Esophagus (tissue), 2 donors: ENCODE measurements around the gene SYNE3. TPM values are rescaled to one million over a fixed set of nuclear protein-coding genes. Genes with fewer than 3 reads are reported as not detected.

Experiments
- H3K27ac ChIP-seq, 2 donors: one replicate each; pipeline ENCODE4 v1.5.1; 2013; ENCODE audit warnings: low read depth in 2 of 2, mild to moderate bottlenecking in 2 of 2, inconsistent platforms in 1 of 2, low read length in 1 of 2, moderate library complexity in 1 of 2
- H3K27me3 ChIP-seq, 2 donors: one replicate each; pipeline ENCODE4 v1.6.1; 2013; ENCODE audit warnings: low read length in 2 of 2, control low read depth in 1 of 2, mild to moderate bottlenecking in 1 of 2; ENCODE audit not compliant: insufficient read depth in 2 of 2, control insufficient read depth in 1 of 2
- H3K36me3 ChIP-seq, 2 donors: one replicate each; pipeline ENCODE4 v1.6.1; 2013; ENCODE audit warnings: low read length in 1 of 2; ENCODE audit not compliant: control insufficient read depth in 2 of 2, insufficient read depth in 2 of 2
- H3K4me1 ChIP-seq, 2 donors: one replicate each; pipeline ENCODE4 v1.6.1; 2013; ENCODE audit warnings: low read length in 1 of 2; ENCODE audit not compliant: control insufficient read depth in 2 of 2, insufficient read depth in 2 of 2
- H3K4me3 ChIP-seq, 2 donors: one replicate each; pipeline ENCODE4 v1.5.1; 2013; ENCODE audit warnings: low read length in 2 of 2, mild to moderate bottlenecking in 2 of 2, low read depth in 1 of 2, moderate library complexity in 1 of 2
- H3K9me3 ChIP-seq, 2 donors: one replicate each; pipeline ENCODE4 v1.6.1; 2013; ENCODE audit warnings: mild to moderate bottlenecking in 2 of 2, low read depth in 1 of 2, low read length in 1 of 2, moderate library complexity in 1 of 2; ENCODE audit not compliant: control insufficient read depth in 2 of 2, insufficient read depth in 1 of 2
- WGBS, 2 donors: extraction: QIAGEN DNeasy Blood & Tissue Kit; methylation state at CpG; one replicate each; pipeline ENCODE4 v1.1.7; 2013; 5-methylcytosine and 5-hydroxymethylcytosine counted together
- polyA plus RNA-seq, 2 donors: library from polyadenylated mRNA; stranded (reverse); fragments of 200-250 nt; gene quantifications; one replicate each; pipeline ENCODE4 v1.2.3, GENCODE V29; 2013
- donor health status: healthy with polysubstance abuse.
- donor health status: Bipolar disorder and iron deficiency.

SYNE3 gene
- polyA plus RNA-seq, 2 donors, result 0.48 to 0.73 TPM

DNA sequence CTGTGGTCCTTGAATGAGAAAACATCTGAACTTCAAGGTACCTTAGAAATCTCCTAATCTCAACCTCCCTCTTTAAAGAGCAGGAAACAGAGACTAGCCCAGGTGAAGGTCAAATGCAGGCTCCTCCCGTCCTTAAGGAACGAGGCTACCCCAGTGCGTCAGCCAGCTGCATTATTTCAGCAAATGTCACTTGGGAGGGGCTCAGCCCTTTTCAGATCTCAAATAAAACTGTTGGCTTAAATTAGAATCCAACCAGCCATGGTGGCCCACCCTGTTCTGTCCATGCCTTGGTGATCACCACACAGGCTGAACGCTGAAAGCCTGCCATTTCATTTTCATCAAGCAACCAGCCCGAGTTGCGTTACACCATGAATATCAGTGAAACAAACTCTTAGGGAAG is 7.0 kb downstream of the SYNE3 start:
- Histone ChIP-seq H3K4me1 (peaks cover 4 to 17% of the 10 kb centered on the region in 2 donors), H3K27ac (no peak overlapping the region)
- 84 to 86% methylated on average over 6 of the region's 6 CpGs for WGBS, 2 donors

DNA sequence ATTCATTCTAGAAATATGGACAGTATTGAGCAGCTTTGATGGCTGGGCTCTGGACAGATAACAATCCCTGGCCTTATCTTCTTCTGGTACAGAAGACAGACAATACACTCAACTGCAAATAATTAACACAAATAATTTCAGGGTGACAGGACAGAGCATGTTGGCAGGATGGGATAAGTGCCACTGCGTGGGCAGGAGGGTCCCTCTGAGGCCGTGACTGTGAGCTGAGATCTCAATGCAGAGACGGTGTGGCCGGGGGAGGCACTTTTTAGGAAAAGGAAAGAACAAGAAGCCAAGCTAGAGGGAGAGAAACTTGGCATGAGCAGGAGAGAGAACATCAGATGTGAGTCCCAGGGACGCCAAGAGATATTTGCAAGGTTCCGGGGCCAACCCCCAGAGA is 8.1 kb downstream of the SYNE3 start:
- Histone ChIP-seq H3K27ac (no peak overlapping the region), H3K4me1 (peaks cover 4 to 14% of the 10 kb centered on the region in 2 donors), H3K27me3 (no peaks in the 10 kb centered on the region), H3K4me3 (no peak overlapping the region), H3K36me3 (peaks cover 0 to 2% of the 10 kb centered on the region in 2 donors), H3K9me3 (no peaks in the 10 kb centered on the region)
- WGBS, 2 donors, result 82 to 92% methylated on average over 6 of the region's 6 CpGs

More for the DNA sequence above, 7.0 kb downstream of the SYNE3 start:
- Histone ChIP-seq H3K36me3 (peaks cover 0 to 2% of the 10 kb centered on the region in 2 donors), H3K4me3 (no peak overlapping the region), H3K9me3 (no peaks in the 10 kb centered on the region), H3K27me3 (no peaks in the 10 kb centered on the region)

DNA sequence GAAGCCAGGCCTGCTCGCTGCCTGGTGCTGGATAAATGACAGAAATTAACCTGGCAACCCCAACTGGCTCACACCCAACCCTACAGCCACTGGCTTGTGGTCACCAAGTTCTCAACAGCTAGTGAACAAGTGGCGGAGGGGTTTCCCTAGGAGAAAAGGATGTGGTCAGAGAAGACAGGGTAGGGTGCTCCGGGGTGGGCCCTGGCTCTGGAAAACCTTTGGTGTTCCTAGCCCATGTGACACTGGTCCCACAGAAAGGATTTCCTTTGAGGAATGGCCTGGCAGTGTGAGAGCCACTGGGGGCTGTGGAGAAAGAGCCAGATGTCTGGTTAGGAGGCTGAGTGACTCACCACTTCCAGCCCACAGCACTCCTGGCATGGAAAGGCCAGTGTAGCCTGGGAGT is 8.7 kb downstream of the SYNE3 start:
- Histone ChIP-seq H3K4me1 (peaks cover 4 to 14% of the 10 kb centered on the region in 2 donors), H3K27ac (peak overlapping the region in 1 of 2 donors; percentile 46), H3K4me3 (no peak overlapping the region), H3K36me3 (peaks cover 0 to 2% of the 10 kb centered on the region in 2 donors), H3K9me3 (no peaks in the 10 kb centered on the region), H3K27me3 (no peaks in the 10 kb centered on the region)
- 45 to 53% methylated on average over 3 of the region's 3 CpGs for WGBS, 2 donors

DNA sequence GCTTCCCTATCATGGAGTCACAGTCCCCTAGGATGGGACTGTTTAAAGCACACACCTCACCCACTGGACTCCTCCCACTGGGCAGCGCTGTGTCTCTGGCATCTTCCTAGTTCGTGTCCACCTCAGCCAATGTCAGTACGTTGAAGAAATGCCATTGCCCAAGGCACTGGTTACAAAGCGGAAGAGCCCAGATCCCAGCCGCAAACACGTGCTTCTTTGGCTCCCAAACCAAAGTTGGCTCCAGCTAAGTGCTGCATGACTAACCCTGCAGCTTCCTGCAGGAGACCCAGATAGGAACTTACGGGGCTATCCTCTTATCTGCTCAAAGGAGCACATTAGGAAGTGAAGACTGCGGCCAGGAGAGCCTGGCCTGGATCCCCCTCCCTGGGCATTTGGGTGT is 9.3 kb downstream of the SYNE3 start:
- 29 to 45% methylated on average over 8 of the region's 8 CpGs for WGBS, 2 donors
- H3K4me1 ChIP-seq, result peaks cover 4 to 14% of the 10 kb centered on the region in 2 donors

DNA sequence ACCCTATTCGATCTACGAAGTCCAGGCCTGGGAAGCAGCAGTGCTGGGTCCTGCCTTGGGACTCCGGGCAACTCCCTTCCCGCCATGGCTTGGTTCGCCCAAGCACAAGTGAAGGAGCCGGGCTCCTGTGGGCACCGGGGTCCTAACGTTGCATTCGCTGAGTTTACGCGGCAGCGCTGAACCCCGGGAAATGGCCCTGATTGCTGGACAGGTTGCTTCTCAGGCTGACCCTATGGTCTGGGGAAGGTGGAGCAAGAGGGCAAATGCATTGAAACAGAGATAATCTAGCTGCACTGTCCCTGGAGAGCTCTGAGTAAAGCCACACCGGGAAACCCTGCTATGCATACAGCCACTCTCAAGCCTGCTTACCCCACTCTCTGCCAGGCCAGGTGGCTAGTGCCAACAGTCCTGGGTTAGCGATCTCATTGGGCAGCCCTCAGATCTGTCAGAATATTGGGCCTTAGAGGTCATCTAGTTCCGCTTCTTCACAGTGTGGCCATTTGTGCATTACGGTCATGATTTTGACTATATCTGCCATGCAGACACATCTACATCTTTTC is 11.3 kb downstream of the SYNE3 start:
- Histone ChIP-seq H3K27me3 (no peaks in the 10 kb centered on the region), H3K9me3 (no peaks in the 10 kb centered on the region), H3K27ac (no peak overlapping the region), H3K4me1 (peaks cover 4 to 14% of the 10 kb centered on the region in 2 donors), H3K4me3 (no peak overlapping the region), H3K36me3 (peaks cover under 1 to 3% of the 10 kb centered on the region in 2 donors)
- WGBS, 2 donors, result 89 to 91% methylated on average over 17 of the region's 17 CpGs

More for the DNA sequence above, 9.3 kb downstream of the SYNE3 start:
- Histone ChIP-seq H3K27ac (peak overlapping the region in 1 of 2 donors; percentile 61), H3K36me3 (peaks cover 0 to 2% of the 10 kb centered on the region in 2 donors), H3K4me3 (no peak overlapping the region), H3K9me3 (no peaks in the 10 kb centered on the region), H3K27me3 (no peaks in the 10 kb centered on the region)

DNA sequence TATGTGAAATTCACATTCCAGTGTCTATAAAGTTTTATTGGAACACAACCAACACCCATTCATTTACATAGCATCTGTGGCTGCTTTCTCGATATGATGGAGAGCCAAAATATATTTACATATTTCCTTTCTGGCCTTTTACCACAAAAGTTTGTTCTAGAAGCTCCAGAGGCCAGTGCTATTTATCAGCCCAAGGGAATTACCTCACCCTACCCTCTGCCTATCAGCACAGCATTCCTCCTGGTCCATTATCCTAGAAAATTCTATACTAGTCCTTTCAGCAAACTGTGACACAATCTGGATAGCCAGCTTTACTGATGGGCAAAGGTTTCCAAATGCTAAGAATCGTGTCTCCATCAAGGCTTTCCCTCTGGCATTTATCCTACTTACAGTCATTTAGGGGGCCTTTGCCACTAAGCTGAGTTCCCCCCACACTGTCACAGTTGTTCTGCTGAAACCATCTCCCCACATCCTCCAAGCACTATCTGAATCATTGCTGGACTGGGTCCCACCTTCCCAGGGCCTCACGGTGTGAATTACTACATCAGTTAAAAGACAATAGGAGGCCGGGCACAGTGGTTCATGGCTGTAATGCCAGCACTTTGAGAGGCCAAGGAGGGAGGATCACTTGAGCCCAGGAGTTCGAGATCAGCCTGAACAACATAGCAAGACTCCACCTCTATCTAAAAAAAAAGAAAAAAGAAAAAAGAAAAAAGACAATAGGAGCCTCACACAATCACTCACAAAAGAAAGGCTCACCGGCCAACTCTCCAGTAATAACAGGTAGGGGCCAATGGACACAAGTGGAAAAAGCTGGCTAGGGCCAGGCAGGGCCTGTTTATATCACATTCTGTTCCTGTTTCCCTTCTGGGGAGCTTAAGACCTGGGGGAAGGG is 12.1 kb downstream of the SYNE3 start:
- Histone ChIP-seq H3K9me3 (no peaks in the 10 kb centered on the region), H3K4me1 (peaks cover 4 to 14% of the 10 kb centered on the region in 2 donors), H3K4me3 (no peak overlapping the region), H3K27ac (no peak overlapping the region), H3K27me3 (no peaks in the 10 kb centered on the region), H3K36me3 (peaks cover 0 to 3% of the 10 kb centered on the region in 2 donors)
- WGBS, 2 donors, result 65 to 70% methylated on average over 6 of the region's 6 CpGs

DNA sequence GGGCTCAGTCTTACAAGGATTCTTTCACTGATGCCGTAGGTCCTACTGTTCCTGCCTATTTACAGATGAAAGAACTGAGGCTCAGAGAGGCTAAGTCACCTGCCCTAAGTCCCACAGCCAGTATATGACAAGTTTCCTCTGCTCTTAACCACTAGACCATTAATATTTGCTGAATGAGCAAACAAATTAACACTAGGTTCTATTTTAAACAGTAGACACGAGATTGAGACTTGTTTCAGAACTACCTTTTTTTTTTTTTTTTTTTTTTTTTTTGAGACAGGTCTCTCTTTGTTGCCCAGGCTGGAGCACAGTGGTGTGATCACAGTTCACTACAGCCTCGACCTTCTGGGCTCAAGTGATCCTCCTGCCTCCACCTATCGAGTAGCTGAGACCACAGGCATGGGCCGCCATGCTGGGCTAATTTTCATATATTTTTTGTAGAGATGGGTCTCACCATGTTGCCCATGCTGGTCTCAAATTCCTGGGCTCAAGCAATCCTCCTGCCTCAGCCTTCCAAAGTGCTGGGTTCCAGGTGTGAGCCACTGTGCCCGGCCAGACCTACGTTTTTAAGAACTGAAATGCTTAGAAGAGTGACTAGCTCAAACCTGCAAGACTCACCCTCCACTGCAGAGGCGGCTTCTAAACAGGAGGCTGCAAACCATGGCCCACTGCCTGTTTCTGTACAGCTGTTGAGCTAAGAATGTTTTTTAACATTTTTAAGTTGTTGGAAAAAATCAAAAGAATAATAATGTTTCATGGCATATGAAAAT is 12.9 kb downstream of the SYNE3 start:
- H3K27ac ChIP-seq, result no peak overlapping the region
- no peak overlapping the region for H3K4me3 ChIP-seq
- peaks cover 4 to 14% of the 10 kb centered on the region in 2 donors for H3K4me1 ChIP-seq
- no peaks in the 10 kb centered on the region for H3K9me3 ChIP-seq
- WGBS, 2 donors, result 79 to 83% methylated on average over 8 of the region's 8 CpGs
- no peaks in the 10 kb centered on the region for H3K27me3 ChIP-seq
- H3K36me3 ChIP-seq, result peaks cover 0 to 3% of the 10 kb centered on the region in 2 donors

DNA sequence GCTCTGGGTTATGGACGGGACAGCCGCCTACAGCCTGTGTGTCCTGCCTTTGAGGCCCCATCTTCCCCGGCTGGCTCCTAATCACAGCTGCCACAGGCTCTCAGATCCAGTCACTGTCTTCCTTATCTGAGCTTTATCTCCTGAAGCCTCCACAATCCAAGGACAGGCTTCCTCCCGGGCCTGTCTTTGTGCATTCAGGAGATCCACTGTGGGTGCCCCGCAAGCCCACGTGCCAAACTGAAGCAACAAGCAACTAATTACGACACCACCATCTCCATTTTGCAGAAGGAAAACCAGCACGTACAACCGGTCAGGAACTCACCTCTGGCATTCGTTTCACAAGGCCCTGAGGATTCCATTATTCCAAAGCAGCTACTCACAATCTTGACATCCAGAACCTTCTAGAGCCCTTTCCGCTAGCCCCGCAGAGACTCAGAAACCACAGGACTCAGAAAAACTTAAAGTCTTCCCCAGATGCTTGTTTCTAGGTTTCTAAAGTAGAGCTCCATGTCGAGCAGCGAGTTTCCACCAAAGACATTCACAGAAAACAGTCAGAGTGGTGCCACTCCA is 14.0 kb downstream of the SYNE3 start:
- no peak overlapping the region for H3K27ac ChIP-seq

DNA sequence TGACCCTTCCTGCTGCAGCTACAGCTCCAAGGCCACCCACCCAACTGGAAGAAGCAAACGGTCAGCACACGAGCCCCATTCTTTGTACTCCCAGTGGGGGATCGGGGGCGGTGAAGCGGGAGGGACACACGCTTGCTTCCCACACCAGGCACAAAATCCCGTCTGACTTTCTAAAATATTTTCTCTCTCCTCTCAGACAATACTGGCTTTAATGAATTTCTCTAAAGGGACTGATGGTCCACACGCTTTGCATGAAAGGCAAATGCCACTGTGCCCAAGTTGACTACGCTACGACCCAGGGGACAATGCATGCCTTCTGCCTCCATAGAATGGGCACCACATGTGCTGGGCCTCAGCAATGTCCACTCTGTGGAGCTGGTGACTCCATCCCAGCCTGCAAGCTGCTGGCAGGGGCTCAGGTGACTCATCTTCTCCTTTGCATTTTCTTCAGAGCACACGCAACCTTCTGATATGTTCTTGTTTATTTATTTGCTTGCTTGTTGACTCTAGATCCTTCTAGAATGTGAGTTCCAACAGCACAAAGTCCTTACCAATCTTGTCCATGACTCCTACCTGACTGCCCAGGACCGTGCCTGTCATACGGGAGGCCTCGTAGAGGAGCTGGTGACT is 15.6 kb downstream of the SYNE3 start:
- H3K27ac ChIP-seq, result no peak overlapping the region
- 73 to 82% methylated on average over 14 of the region's 14 CpGs for WGBS, 2 donors
- no peak overlapping the region for H3K4me3 ChIP-seq
- H3K27me3 ChIP-seq, result no peaks in the 10 kb centered on the region
- no peaks in the 10 kb centered on the region for H3K9me3 ChIP-seq
- peaks cover 0 to 3% of the 10 kb centered on the region in 2 donors for H3K36me3 ChIP-seq
- H3K4me1 ChIP-seq, result peaks cover 0 to 5% of the 10 kb centered on the region in 2 donors

More for the DNA sequence above, 14.0 kb downstream of the SYNE3 start:
- Histone ChIP-seq H3K36me3 (peaks cover 0 to 3% of the 10 kb centered on the region in 2 donors), H3K4me3 (no peak overlapping the region), H3K27me3 (no peaks in the 10 kb centered on the region), H3K4me1 (peaks cover 0 to 9% of the 10 kb centered on the region in 2 donors), H3K9me3 (no peaks in the 10 kb centered on the region)
- WGBS, 2 donors, result 86 to 91% methylated on average over 14 of the region's 14 CpGs
